Nephron (organoid): ENCODE results near the gene STX5.

ENCODE experiments used
- H3K27ac Mint-ChIP-seq, 3 experiments: 2 replicates each; pipeline ENCODE4 v1.8.0; 2020; ENCODE audit warnings: mixed read lengths in 3 of 3, mild to moderate bottlenecking in 2 of 3, moderate library complexity in 1 of 3
- H3K27me3 Mint-ChIP-seq: 2 replicates; pipeline ENCODE4 v1.8.0; 2021; ENCODE audit warnings: low read depth, mild to moderate bottlenecking, moderate library complexity, mixed read lengths
- H3K36me3 Mint-ChIP-seq: 2 replicates; pipeline ENCODE4 v1.8.0; 2020; ENCODE audit warnings: low read depth, mixed read lengths
- H3K4me1 Mint-ChIP-seq: 2 replicates; pipeline ENCODE4 v1.8.0; 2020; ENCODE audit warnings: mixed read lengths
- H3K4me3 Mint-ChIP-seq, 3 experiments: 2 replicates each; pipeline ENCODE4 v1.8.0; 2020; ENCODE audit warnings: mild to moderate bottlenecking in 3 of 3, mixed read lengths in 3 of 3, moderate library complexity in 2 of 3
- H3K9me3 Mint-ChIP-seq: 2 replicates; pipeline ENCODE4 v1.8.0; 2020; ENCODE audit warnings: mixed read lengths
- TF ChIP-seq, protein P1 (sequence below), 3 experiments: fragments of 200-600 bp; sonication (generic); IDR thresholded peaks; one replicate each; pipeline ENCODE4 v1.5.0; 2021; ENCODE audit warnings: antibody characterized with exemption in 3 of 3; ENCODE audit not compliant: unreplicated experiment in 3 of 3

The STX5 gene

DNA sequence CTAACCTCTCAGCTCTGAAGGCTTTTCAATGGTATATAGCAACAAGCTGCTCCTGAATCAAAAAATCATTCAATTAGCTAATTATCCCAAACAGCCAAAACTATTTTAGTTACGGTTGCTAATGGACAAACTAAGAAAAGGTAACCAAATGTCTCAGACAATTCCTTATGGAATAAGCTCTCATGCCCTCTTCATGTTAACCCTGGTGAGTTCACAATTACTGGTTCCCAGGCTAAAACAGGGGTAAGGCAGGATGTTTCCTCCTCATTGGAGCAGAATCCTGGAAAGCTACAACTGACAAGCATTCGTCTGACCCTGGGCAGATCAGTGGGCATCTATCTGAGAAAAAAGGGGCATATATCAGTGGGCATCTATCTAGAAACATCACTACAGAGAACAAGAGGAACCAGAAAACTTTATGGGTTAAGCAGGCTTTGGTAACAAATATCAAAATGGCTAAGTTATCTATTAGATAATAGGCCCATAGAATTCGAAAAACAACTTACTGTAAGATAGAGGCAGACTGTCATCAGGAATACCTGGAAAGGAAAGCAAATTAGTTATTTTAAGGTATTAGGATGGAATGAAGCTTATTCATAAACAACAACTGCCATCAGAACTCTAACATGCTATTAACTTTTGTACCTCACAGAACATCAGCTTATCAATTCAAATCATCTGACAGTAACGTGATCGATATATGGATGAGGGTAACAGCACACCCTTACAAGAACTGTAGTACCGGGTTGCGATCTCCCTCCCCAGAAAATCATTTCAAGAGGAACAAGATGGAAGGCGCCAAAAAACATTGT, 22.4 kb upstream of the STX5 start:
- no peaks in the 10 kb centered on the region for H3K27me3 Mint-ChIP-seq
- peak overlapping the region; percentile 88 to 94 (median 93) for H3K27ac Mint-ChIP-seq
- peak overlapping the region; percentile 95 to 96 (median 96) for H3K4me3 Mint-ChIP-seq
- peaks cover 58% of the 10 kb centered on the region for H3K4me1 Mint-ChIP-seq
- H3K9me3 Mint-ChIP-seq = no peaks in the 10 kb centered on the region
- TF ChIP-seq, protein P1, sequence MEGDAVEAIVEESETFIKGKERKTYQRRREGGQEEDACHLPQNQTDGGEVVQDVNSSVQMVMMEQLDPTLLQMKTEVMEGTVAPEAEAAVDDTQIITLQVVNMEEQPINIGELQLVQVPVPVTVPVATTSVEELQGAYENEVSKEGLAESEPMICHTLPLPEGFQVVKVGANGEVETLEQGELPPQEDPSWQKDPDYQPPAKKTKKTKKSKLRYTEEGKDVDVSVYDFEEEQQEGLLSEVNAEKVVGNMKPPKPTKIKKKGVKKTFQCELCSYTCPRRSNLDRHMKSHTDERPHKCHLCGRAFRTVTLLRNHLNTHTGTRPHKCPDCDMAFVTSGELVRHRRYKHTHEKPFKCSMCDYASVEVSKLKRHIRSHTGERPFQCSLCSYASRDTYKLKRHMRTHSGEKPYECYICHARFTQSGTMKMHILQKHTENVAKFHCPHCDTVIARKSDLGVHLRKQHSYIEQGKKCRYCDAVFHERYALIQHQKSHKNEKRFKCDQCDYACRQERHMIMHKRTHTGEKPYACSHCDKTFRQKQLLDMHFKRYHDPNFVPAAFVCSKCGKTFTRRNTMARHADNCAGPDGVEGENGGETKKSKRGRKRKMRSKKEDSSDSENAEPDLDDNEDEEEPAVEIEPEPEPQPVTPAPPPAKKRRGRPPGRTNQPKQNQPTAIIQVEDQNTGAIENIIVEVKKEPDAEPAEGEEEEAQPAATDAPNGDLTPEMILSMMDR (IDR thresholded peaks at IDR 0.05; ENCODE audit: unreplicated experiment in 3 of 3) = no peak
- H3K36me3 Mint-ChIP-seq = peaks cover 41% of the 10 kb centered on the region

DNA sequence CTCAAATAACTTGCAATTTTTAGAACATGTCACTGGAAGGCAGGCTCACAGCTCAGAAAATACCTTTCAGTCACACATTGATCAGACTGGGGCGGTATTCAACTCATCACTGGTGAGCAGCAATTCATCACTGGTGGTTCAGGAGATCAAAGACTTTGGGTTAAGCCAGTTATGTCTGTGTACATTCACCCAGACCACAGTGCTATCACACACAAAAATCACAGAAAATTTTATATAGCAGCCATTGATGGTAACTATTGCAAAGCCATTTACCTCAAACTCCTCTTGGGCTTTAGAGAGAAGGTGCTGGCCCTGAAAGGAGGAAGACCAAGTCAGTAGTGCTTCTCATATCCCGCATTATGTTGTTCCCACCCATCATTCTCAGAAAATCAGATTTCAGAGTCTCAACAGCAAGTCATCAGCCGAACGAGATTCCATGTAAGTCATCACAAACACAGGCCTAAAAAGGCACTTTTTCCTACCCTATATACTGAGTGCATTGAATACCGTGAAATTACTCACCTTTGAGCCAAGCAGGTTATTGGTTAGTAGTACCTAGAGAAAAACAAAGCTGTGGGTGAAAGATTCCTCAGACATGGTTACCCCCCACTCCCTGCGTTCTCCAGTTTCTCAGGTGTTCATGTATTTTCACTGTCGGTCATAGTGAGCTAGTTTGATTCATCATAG, 21.6 kb upstream of the STX5 start:
- H3K36me3 Mint-ChIP-seq = peaks cover 41% of the 10 kb centered on the region
- H3K4me3 Mint-ChIP-seq = peak overlapping the region; percentile 95 to 96 (median 96)
- peaks cover 54% of the 10 kb centered on the region for H3K4me1 Mint-ChIP-seq
- H3K9me3 Mint-ChIP-seq = no peaks in the 10 kb centered on the region
- TF ChIP-seq, protein P1 (IDR thresholded peaks at IDR 0.05; ENCODE audit: unreplicated experiment in 3 of 3) = no peak
- H3K27me3 Mint-ChIP-seq = no peaks in the 10 kb centered on the region
- peak overlapping the region in 2 of 3 experiments; percentile 9 to 46 for H3K27ac Mint-ChIP-seq

DNA sequence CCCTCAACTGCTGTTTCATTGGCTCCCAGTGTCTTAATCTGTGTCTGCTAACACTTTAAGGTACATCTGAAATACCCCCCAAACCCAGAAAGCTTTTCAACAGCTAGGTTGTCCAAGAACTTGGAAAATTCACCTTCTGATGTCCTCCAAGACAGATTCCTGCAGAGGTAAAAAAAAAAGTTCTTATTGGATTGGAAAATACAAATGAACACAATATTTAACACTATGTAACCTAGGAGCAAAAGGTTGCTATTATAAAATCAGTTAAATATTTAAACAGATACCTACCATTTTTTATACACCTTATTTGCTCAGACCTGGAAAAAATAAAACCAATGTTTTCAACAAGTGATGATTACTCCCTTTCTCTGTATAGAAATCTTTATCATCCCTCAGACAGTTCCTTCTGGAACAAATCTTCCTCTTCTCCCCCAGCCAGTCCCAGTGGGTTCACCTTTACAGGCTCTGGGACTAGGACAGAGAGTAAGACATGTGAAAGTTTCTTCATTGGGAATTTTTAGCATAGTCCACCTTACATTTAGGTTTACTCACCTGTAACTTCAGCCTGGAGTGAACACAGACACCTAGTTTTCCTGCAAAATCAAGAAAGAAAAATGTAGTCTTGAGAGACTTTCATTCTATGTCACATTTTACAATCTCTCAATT, 20.8 kb upstream of the STX5 start:
- Mint-ChIP-seq H3K4me1 (peaks cover 46% of the 10 kb centered on the region), H3K27ac (peak overlapping the region in 2 of 3 experiments; percentile 9 to 27), H3K27me3 (no peaks in the 10 kb centered on the region), H3K36me3 (peaks cover 41% of the 10 kb centered on the region), H3K4me3 (peak overlapping the region; percentile 6 to 96 (median 96)), H3K9me3 (no peaks in the 10 kb centered on the region)
- TF ChIP-seq, protein P1 (IDR thresholded peaks at IDR 0.05; ENCODE audit: unreplicated experiment in 3 of 3) = no peak

DNA sequence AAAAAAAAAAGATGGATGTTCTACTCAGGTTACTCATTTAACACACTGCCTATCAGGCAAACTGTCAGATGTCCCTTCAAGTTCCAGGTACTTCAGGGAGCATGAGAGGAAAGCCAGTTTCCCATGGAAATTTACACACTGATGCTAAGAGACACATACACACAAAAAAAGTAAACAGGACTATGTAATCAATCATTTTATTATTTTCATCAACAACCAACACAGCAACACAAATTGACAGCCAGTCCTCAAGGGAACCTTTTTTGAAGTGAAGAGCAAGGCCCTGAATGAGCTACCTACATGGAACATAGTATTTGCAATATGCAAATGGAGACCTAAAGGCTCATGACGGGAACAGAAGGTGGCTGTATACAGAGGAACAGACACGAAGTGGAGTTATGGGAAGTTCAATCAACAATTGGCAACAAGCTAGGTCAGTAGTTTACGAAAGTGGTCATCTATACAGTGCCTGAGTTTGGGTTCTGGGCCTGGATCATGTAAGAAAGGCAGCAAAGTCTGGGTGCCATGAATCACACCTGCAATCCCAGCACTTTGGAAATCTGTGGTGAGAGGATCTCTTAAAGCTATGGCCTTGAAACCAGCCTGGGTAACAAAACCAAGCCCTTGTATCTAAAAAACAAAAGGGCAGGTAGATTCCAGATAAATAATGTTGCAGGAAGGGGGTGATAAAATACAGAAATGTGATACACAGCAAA, 20.1 kb upstream of the STX5 start:
- TF ChIP-seq, protein P1 (IDR thresholded peaks at IDR 0.05; ENCODE audit: unreplicated experiment in 3 of 3) = no peak
- Mint-ChIP-seq H3K4me1 (peaks cover 43% of the 10 kb centered on the region), H3K36me3 (peaks cover 41% of the 10 kb centered on the region), H3K4me3 (peak overlapping the region; percentile 38 to 76 (median 62)), H3K27ac (peak overlapping the region in 1 of 3 experiments; percentile 42), H3K27me3 (no peaks in the 10 kb centered on the region), H3K9me3 (no peaks in the 10 kb centered on the region)

DNA sequence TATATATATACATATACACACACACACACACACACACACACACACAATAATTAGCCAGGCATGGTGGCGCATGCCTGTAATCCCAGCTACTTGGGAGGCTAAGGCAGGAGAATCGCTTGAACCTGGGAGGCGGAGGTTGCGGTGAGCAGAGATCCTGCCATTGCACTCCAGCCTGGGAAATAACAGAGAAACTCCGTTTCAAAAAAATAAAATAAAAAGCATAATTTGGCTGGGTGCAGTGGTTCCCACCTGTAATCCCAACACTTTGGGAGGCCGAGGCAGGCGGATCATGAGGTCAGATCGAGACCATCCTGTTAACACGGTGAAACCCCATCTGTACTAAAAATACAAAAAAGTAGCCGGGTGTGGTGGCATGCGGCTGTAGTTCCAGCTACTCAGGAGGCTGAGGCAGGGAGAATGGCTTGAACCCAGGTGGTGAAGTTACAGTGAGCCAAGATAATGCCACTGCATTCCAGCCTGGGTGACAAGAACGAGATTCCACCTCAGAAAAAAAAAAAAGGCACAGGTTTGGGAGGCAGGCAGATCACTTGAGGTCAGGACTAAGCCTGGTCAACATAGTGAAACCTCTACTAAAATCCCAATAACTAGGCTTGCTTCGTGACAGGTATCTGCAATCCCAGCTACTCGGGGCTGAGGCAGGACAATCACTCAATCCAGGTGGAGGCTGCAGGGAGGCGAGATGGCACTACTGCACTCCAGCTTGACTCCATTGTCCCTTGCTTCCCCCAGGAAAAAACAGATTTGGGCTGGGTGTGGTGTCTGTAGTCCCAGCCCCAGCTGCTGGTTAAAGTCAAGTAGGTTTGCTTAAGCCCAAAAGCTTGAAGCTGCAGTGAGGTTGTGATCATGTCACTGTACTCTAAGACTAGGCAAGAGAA, 19.3 kb upstream of the STX5 start:
- TF ChIP-seq, protein P1 (IDR thresholded peaks at IDR 0.05; ENCODE audit: unreplicated experiment in 3 of 3) = no peak
- Mint-ChIP-seq H3K27me3 (no peaks in the 10 kb centered on the region), H3K27ac (peak overlapping the region in 1 of 3 experiments; percentile 42), H3K36me3 (peaks cover 41% of the 10 kb centered on the region), H3K4me3 (peak overlapping the region; percentile 38 to 76 (median 62)), H3K4me1 (peaks cover 40% of the 10 kb centered on the region), H3K9me3 (no peaks in the 10 kb centered on the region)
